Measurements from ENCODE around the gene TRAPPC1.

- TF ChIP-seq CTCF (IDR thresholded peaks at IDR 0.05; ENCODE audit: insufficient read depth, low read length, poor library complexity, severe bottlenecking) (no peak), EZH2phosphoT487 (conservative IDR thresholded peaks at IDR 0.05; ENCODE audit: low read length) (no peak)
These were observed 36.9 kb downstream of the TRAPPC1 start for GRCh38 chr17:7894866-7895265.

Data from SU-DHL-6 (cell line).